Right atrium auricular region (tissue), 2 donors: ENCODE results near the gene ACTR3C. TPM values are rescaled to one million over a fixed set of nuclear protein-coding genes. Genes with fewer than 3 reads are reported as not detected.
A peak's percentile ranks its signal among the peaks of the same experiment; 100 is the strongest.
"Not testable (repeated sequence)": the region's sequence is repeated elsewhere in the genome, so short reads cannot be mapped to it uniquely, and the experiment has no call there.

Source experiments
- DNase-seq: peaks from one replicate; pipeline ENCODE4 v3.0.0-alpha.2; 2019; ENCODE audit warnings: low spot score
- H3K27ac ChIP-seq, 2 donors: fragments of 200-600 bp; sonication (generic); 1 replicate in 1 of 2; 2 replicates in 1 of 2; pipeline ENCODE4 v1.5.1; 2016 to 2019
- H3K27me3 ChIP-seq, 2 donors: fragments of 200-600 bp; sonication (generic); one replicate each; pipeline versions ENCODE4 v1.5.1 to v1.6.0; 2017 to 2019
- H3K36me3 ChIP-seq: fragments of 200-600 bp; sonication (generic); one replicate; pipeline ENCODE4 v1.5.1; 2016
- H3K4me1 ChIP-seq, 2 donors: fragments of 200-600 bp; sonication (generic); one replicate each; pipeline versions ENCODE4 v1.5.1 to v1.6.0; 2017 to 2019
- H3K4me3 ChIP-seq, 2 donors: fragments of 200-600 bp; sonication (generic); 1 replicate in 1 of 2; 2 replicates in 1 of 2; pipeline ENCODE4 v1.5.1; 2017 to 2019; ENCODE audit warnings: mild to moderate bottlenecking in 1 of 2, moderate library complexity in 1 of 2
- H3K9me3 ChIP-seq, 2 donors: fragments of 200-600 bp; sonication (generic); one replicate each; pipeline ENCODE4 v1.5.1; 2019
- total RNA-seq, 2 donors: library from RNA; depleted of rRNA; stranded (reverse); fragments of >200 nt; gene quantifications; one replicate each; pipeline ENCODE4 v1.1.0, GENCODE V29; 2016
- TF ChIP-seq, protein P1 (sequence below), 2 donors: fragments of 200-600 bp; sonication (generic); IDR thresholded peaks; one replicate each; pipeline ENCODE4 v1.5.1; 2019; ENCODE audit warnings: antibody characterized with exemption in 2 of 2

Gene ACTR3C
- total RNA-seq, 2 donors from 2014 or later: 3.2 to 4.1 TPM

DNA sequence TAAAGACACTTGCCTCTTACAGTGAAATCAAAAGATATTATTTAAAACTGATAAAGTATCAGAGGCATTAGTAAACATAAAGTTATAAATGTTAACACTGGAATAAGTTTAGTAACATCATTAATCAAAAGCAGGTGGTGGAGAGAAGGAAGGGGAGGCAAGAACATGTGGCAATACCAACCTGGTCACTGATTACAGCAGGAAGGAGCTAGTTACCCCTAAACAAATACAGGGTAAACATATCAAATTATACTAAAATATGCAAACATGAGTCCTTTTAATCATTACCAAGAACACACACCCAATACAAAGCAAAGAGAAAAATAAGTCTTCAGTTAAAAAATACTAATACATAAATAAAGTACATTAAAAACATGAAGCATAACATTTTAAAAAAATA is 25.4 kb downstream of the ACTR3C start:
- H3K27ac ChIP-seq, H3K4me1 ChIP-seq, H3K36me3 ChIP-seq, H3K4me3 ChIP-seq, H3K27me3 ChIP-seq, DNase-seq, H3K9me3 ChIP-seq: not testable (repeated sequence)

DNA sequence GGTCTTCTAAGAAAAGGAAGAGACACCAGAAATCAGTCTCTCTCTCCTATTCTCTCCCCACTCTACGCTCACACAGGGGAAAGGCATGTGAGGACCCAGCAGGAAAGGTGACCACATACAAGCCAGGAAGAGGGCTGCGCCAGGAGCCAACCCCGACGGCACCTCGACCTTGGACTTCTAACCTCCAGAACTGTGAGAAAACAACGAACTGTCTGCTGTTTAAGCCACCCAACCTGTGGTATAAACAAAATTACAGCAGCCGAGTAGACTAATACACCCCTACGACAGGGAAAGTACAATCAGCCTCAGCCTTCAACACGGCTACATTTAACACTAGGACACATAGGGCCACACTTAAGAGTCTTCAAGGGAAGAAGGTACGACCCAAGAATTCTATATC is 26.5 kb downstream of the ACTR3C start:
- H3K4me1 ChIP-seq, H3K36me3 ChIP-seq, DNase-seq, H3K27me3 ChIP-seq, H3K9me3 ChIP-seq, H3K4me3 ChIP-seq, H3K27ac ChIP-seq: not testable (repeated sequence)

DNA sequence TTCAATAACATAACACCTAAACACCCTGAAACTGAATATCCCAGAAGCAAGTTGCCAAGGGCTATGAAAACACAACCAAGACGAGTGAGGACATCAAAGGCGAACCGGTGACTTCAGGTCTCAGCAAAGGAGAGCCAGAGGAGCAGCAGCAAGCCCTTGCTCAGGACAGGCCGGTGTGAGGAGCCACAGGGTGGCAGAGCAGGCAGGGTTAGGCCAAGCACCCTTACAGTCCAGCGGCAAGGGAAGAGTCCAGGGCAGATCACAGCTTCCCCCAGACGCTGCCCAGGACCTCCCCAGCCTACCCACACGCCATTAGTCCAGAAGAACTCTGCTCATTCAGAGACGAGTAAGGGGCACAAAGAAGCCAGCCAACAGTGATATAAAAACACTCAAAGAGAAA is 27.7 kb downstream of the ACTR3C start:
- not testable (repeated sequence) for H3K4me3 ChIP-seq, H3K9me3 ChIP-seq, H3K36me3 ChIP-seq, DNase-seq, H3K4me1 ChIP-seq, H3K27ac ChIP-seq, H3K27me3 ChIP-seq

DNA sequence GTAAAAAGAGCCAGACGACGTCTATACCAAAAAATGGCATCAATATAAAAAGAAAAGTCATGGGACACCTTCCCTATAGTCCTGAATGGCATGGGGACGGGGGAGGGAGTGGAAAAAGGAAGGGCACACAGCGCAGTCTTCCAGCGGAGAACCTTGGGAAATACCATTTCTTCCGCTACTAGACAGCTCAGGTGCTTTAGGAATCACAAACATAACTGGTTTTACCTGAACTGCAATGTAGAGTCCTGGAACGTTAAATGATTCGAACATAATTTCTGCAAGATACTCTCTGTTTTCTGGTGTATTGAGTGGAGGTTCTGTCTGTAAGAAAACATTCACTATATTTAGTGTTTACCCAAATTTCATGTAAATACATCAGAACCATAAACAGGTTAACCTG is 28.3 kb downstream of the ACTR3C start:
- DNase-seq: not testable (repeated sequence)

DNA sequence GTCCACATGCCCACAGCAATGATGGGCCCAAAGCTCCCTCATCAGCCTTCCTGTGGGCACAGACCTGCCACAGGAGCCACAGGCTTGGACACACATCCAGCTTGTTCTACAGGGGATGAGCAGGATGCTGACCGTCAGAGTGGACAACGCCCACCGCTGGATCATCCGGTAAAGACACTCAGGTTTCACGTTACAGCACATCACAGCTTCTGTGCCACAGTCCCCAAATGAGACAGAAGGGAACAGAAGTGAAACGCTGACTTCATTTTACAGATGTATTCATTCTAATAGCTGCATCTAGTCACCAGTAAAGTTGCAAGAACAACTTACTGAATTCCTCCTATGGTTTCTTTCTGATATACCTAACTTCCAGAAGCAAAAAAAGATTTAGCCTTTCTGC is 33.0 kb downstream of the ACTR3C start:
- not testable (repeated sequence) for H3K4me3 ChIP-seq, H3K36me3 ChIP-seq, H3K27ac ChIP-seq, H3K9me3 ChIP-seq, DNase-seq, H3K27me3 ChIP-seq, H3K4me1 ChIP-seq

More for the DNA sequence above, 28.3 kb downstream of the ACTR3C start:
- not testable (repeated sequence) for H3K9me3 ChIP-seq, H3K4me1 ChIP-seq, H3K36me3 ChIP-seq, H3K27me3 ChIP-seq, H3K27ac ChIP-seq, H3K4me3 ChIP-seq

DNA sequence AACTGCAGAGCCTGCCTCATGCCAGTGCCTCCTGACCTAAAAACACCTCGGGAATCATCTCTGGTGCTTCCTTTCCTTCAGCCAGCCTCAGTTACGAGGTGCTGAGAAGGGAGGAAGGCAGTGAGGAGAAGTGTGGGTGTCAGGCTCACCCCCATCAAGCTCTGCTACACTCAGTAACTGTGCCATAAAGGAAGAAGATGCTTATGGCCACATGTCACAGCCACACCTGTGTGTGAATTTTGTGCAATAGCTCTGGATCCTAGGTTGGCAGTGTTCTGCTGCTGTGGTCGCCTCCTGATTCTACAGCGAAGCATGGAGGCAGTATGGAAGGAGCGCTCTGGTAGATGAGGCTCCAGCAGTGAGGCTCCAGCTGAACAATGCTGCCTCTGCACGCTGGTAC is 34.5 kb downstream of the ACTR3C start:
- not testable (repeated sequence) for H3K4me1 ChIP-seq, H3K4me3 ChIP-seq, H3K9me3 ChIP-seq, H3K36me3 ChIP-seq, H3K27me3 ChIP-seq, DNase-seq, H3K27ac ChIP-seq

DNA sequence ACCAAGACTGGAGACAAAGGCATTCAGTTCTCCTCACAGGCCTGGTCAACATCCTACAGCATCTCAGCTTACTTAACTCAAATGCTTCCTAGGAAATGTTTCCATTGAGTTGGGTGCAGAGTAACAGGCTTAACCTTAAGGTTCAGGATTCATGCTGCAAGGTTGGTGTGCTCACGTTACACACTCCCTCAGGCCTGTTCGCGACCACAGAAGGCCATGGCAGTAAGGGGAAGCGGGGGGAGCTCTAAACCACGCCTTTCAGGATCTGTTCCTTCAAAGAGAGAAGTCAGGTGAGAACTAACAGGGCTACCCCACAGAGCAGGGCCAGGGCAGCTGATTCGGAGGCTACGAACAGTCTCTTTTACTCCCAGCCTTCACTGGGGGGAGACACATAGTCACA is 35.5 kb downstream of the ACTR3C start:
- H3K27me3 ChIP-seq, H3K9me3 ChIP-seq, H3K36me3 ChIP-seq: not testable (repeated sequence)

DNA sequence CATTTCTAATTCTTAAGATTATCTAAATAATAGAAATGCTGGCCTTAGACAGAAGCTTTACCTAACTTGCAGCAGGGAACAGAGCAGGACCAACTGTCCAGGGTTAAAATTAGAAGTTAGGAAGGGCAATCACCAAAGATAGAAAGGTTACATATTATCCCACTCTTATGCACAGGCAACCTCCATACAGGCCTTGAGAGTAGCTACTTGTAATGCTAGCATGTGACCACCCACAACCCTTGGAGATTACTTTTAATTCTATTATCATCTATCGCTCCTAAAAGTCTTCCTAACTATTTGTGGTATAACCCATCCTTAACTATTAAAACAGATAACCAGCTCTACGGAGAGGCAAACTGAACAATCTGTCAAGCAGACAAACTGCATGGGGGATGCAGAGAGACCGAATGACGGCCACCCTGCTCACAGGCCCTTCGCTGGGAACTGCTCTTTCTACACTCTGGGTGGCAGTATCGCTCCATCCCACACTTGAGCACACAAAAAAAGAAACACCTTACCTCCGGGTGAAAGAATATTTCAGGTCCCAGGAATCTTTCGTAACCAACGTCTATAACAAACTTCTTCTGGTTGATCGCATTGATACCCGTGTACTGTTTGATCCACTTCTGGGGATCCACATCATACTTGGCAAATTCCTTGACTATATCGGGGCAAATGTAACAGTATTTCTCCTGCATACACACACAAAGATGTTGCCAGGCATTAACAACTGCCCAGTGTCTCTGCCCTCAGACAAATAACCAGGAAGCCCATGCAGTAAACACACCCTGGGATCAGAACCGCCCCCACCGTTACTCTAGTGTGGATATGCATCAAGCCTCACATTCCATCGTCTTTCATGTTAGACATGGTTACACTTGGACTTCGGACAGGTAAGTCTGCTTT is 37.2 kb downstream of the ACTR3C start:
- not testable (repeated sequence) for H3K36me3 ChIP-seq, H3K4me3 ChIP-seq, DNase-seq, H3K4me1 ChIP-seq, H3K27ac ChIP-seq, H3K27me3 ChIP-seq, H3K9me3 ChIP-seq
- TF ChIP-seq, protein P1, sequence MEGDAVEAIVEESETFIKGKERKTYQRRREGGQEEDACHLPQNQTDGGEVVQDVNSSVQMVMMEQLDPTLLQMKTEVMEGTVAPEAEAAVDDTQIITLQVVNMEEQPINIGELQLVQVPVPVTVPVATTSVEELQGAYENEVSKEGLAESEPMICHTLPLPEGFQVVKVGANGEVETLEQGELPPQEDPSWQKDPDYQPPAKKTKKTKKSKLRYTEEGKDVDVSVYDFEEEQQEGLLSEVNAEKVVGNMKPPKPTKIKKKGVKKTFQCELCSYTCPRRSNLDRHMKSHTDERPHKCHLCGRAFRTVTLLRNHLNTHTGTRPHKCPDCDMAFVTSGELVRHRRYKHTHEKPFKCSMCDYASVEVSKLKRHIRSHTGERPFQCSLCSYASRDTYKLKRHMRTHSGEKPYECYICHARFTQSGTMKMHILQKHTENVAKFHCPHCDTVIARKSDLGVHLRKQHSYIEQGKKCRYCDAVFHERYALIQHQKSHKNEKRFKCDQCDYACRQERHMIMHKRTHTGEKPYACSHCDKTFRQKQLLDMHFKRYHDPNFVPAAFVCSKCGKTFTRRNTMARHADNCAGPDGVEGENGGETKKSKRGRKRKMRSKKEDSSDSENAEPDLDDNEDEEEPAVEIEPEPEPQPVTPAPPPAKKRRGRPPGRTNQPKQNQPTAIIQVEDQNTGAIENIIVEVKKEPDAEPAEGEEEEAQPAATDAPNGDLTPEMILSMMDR (IDR thresholded peaks at IDR 0.05): peak; percentile 26 to 66

More for the DNA sequence above, 35.5 kb downstream of the ACTR3C start:
- not testable (repeated sequence) for DNase-seq, H3K27ac ChIP-seq, H3K4me1 ChIP-seq, H3K4me3 ChIP-seq

DNA sequence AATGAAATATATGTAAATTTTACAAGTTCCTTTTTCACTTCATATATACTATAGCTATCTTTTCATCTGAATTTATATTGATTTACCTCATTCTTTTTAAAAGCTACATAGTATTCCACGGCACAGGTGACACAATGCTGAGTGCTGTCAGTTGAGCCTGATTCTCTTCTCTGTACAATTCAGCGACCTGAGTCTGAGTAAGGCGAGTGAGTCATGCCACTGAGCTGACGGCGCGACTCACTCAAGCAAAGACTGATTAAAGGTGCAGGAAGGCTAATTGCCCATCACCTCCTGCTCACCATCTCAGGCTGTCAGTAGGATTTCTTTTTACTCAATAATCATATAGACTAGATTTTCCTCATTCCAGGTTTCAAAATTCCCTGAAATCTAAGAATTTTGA is 39.7 kb downstream of the ACTR3C start:
- not testable (repeated sequence) for H3K36me3 ChIP-seq, H3K4me1 ChIP-seq, H3K27ac ChIP-seq, H3K27me3 ChIP-seq, H3K9me3 ChIP-seq, DNase-seq, H3K4me3 ChIP-seq

DNA sequence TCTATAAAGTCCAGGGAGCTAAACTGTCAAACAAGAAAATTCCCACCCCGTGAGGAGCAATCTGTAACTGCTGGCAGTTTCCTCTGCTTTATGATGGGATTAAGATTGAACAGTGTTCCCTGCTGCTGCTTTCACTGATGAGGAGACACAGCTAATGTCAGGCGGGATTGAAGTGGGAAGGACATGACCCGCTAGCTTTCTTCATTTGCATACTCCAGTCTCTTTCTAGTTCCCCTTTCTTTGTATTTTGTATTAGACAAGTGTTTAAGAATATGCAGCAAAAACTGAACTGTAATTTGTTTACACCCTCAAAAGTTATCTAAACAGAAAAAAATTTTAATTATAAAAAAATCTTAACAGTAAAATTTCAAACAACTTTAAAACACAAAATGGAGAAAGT is 40.2 kb downstream of the ACTR3C start:
- DNase-seq, H3K9me3 ChIP-seq, H3K4me3 ChIP-seq, H3K36me3 ChIP-seq, H3K4me1 ChIP-seq, H3K27me3 ChIP-seq, H3K27ac ChIP-seq: not testable (repeated sequence)

DNA sequence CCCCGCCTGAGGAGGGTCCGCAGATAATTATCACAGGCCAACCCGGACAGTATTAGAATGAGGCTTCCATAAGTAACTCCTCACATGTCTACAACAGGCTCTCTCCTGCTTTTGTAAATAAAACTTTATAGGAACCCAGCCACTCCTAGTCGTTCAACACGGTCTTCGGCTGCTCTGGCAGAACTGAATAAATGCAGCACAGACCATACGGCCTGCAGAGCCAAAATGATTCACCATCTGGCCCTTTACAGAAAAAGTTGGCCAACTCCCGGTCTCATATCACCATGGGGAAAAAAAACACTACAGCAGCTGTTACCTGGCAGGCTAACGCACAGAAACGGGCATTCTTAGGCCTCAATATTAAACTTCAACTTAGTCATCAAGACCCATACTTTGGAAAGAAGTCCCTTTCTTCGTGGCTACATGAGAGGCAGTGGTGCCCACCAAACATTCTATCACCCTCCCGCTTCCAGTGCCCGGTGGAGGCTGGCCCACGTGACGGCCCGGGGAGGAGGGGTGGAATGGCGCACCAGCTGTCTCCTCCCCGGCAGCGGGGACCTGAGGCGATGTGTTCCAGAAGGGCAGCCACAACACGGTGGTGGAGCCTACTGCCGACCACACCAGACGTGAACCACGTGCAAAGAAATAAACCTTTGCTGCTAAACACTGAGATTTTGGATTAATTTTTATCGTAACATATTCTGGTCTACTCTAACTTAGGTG is 41.5 kb downstream of the ACTR3C start:
- DNase-seq, H3K27ac ChIP-seq, H3K4me3 ChIP-seq, H3K9me3 ChIP-seq, H3K27me3 ChIP-seq, H3K36me3 ChIP-seq, H3K4me1 ChIP-seq: not testable (repeated sequence)

DNA sequence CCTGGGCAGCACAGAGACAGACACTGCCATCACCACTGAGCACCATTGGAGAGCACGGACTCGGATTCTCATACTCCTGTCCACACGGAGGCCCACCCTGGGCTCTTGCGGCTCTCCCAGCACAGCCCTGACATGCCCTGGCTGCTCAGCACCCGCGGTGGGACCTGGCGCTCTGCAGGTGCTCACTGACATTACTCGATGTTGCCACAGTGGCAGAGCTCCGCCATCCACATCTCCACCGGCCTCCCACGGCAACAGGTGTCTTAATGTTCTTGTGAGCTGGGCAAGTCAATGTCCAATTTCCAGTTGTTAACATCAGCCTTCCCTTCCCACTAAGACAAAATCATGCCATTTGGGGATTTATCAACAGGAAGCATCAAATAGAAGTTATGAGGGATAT is 45.0 kb downstream of the ACTR3C start:
- not testable (repeated sequence) for H3K36me3 ChIP-seq, H3K27me3 ChIP-seq, DNase-seq, H3K9me3 ChIP-seq, H3K4me1 ChIP-seq, H3K4me3 ChIP-seq, H3K27ac ChIP-seq
